GM12878 (cell line): ENCODE measurements around the gene CEBPB. TPM values are rescaled to one million over a fixed set of nuclear protein-coding genes. Genes with fewer than 3 reads are reported as not detected.

ENCODE experiments used
- BACH1 ChIP-seq: fragments of 450-650 bp; IDR thresholded peaks from 2 replicates; pipeline ENCODE4 v1.6.1; 2017; ENCODE audit warnings: mild to moderate bottlenecking, borderline replicate concordance
- CHD4 ChIP-seq: fragments of 200-600 bp; sonication (generic); IDR thresholded peaks from 2 replicates; pipeline ENCODE4 v1.6.1; 2016; ENCODE audit warnings: mild to moderate bottlenecking
- E2F8 ChIP-seq: fragments of 450-650 bp; IDR thresholded peaks from 2 replicates; pipeline ENCODE4 v1.6.1; 2018; ENCODE audit warnings: mild to moderate bottlenecking, low read depth, moderate library complexity; ENCODE audit not compliant: partially characterized antibody
- ELK1 ChIP-seq: IDR thresholded peaks from 2 replicates; pipeline ENCODE4 v1.6.1; 2012; ENCODE audit warnings: low read depth, low read length, improper control_type of control experiment
- GATAD2B ChIP-seq: fragments of 450-650 bp; conservative IDR thresholded peaks from 2 replicates; pipeline ENCODE4 v1.6.1; 2017; ENCODE audit warnings: low read depth, mild to moderate bottlenecking, moderate library complexity
- HDAC2 ChIP-seq: fragments of 200-600 bp; sonication (generic); IDR thresholded peaks from 2 replicates; pipeline ENCODE4 v1.6.1; 2017
- IRF3 ChIP-seq: fragments of 450-650 bp; IDR thresholded peaks from 2 replicates; pipeline ENCODE4 v1.6.1; 2014; ENCODE audit warnings: mild to moderate bottlenecking
- MLLT1 ChIP-seq: fragments of 450-650 bp; IDR thresholded peaks from 2 replicates; pipeline ENCODE4 v1.6.1; 2016; ENCODE audit warnings: mild to moderate bottlenecking
- NKRF ChIP-seq: fragments of 450-650 bp; conservative IDR thresholded peaks from 2 replicates; pipeline ENCODE4 v1.6.1; 2017; ENCODE audit warnings: mild to moderate bottlenecking, moderate library complexity
- NR2F1 ChIP-seq: fragments of 450-650 bp; conservative IDR thresholded peaks from 2 replicates; pipeline ENCODE4 v1.6.1; 2017; ENCODE audit warnings: mild to moderate bottlenecking
- PBX3 ChIP-seq: IDR thresholded peaks from 2 replicates; pipeline ENCODE4 v1.6.1; 2011; ENCODE audit warnings: mild to moderate bottlenecking, low read depth, low read length, moderate library complexity; ENCODE audit not compliant: insufficient replicate concordance
- POLR2A ChIP-seq: IDR thresholded peaks from 2 replicates; pipeline ENCODE4 v1.6.1; 2011; ENCODE audit warnings: low read depth, mild to moderate bottlenecking, low read length
- RAD51 ChIP-seq: fragments of 450-650 bp; IDR thresholded peaks from 2 replicates; pipeline ENCODE4 v1.6.1; 2016; ENCODE audit warnings: moderate library complexity, mild to moderate bottlenecking, inconsistent platforms
- RFX5 ChIP-seq: IDR thresholded peaks from 2 replicates; pipeline ENCODE4 v1.6.1; 2011; ENCODE audit warnings: low read depth, low read length, improper control_type of control experiment
- SP1 ChIP-seq: IDR thresholded peaks from one replicate; pipeline ENCODE4 v1.6.1; 2011; ENCODE audit warnings: low read depth, low read length
- SPI1 ChIP-seq: IDR thresholded peaks from 2 replicates; pipeline ENCODE4 v1.6.1; 2011; ENCODE audit warnings: low read depth, mild to moderate bottlenecking, low read length, moderate library complexity, borderline replicate concordance; ENCODE audit not compliant: insufficient read depth
- YY1 ChIP-seq: IDR thresholded peaks from 2 replicates; pipeline ENCODE4 v1.6.1; 2011; ENCODE audit warnings: low read depth, mild to moderate bottlenecking, low read length
- ZNF207 ChIP-seq: fragments of 450-650 bp; IDR thresholded peaks from 2 replicates; pipeline ENCODE4 v1.6.1; 2014; ENCODE audit warnings: antibody characterized with exemption, mild to moderate bottlenecking, borderline replicate concordance
- ZNF24 ChIP-seq: fragments of 450-650 bp; IDR thresholded peaks from 2 replicates; pipeline ENCODE4 v1.6.1; 2017; ENCODE audit warnings: antibody characterized with exemption, mild to moderate bottlenecking
- polyA plus RNA-seq, 11 experiments: library from polyadenylated mRNA; depleted of rRNA in 4 of 11; unstranded in 6 of 11; stranded (reverse) in 5 of 11; fragments of >200 nt; fragmentation: Nextera tagmentation in 4 of 11; fragmentation: Illumina TruSeq in 1 of 11; extraction: Ambion mirVana in 4 of 11; extraction: Trizol in 1 of 11; gene quantifications; 1 replicate in 1 of 11; 2 replicates in 10 of 11; pipeline versions ENCODE4 v1.2.1 to v1.2.3, GENCODE V29; 2011 to 2016; ENCODE audit warnings: inconsistent platforms in 2 of 11, missing spikeins in 2 of 11, low read depth in 1 of 11
- total RNA-seq, 4 experiments: library from RNA; depleted of rRNA in 3 of 4; stranded (reverse); fragments of >200 nt in 3 of 4; fragmentation: Illumina TruSeq in 1 of 4; extraction: Trizol in 1 of 4; gene quantifications; 2 replicates each; pipeline versions ENCODE4 v1.2.1 to v1.2.3, GENCODE V29; 2013 to 2021

The CEBPB gene
- total and polyA plus RNA-seq, 10 of the 15 experiments (the other 5 are each of a cell fraction or from before 2014, with no cell fraction given): 0.18 to 8.8 (median 1.6) TPM

- TF ChIP-seq ELK1: peak; percentile 50; the same call in 1 of the 2 replicates
- no peak for TF ChIP-seq NKRF
- TF ChIP-seq IRF3: no peak
- TF ChIP-seq POLR2A: peak; percentile 80
- no peak for TF ChIP-seq HDAC2
- no peak for TF ChIP-seq BACH1
- TF ChIP-seq CHD4: no peak
- no peak for TF ChIP-seq ZNF207
- peak; percentile 85 for TF ChIP-seq NR2F1
- peak; percentile 85 for TF ChIP-seq MLLT1
- TF ChIP-seq SPI1: peak; percentile 80
- TF ChIP-seq PBX3: peak; percentile 66
- TF ChIP-seq GATAD2B: peak; percentile 24; the same call in 1 of the 2 replicates
- peak; percentile 93 for TF ChIP-seq YY1
- peak; percentile 53; the same call in 1 of the 2 replicates for TF ChIP-seq ZNF24
- no peak for TF ChIP-seq RFX5
- 0 out of 2 replicates have a peak, but pooled peaks have one; percentile 15 for TF ChIP-seq RAD51
- peak; percentile 31 for TF ChIP-seq SP1
- no peak for TF ChIP-seq E2F8
Measured at GRCh38 chr20:50146732-50147662, 43.6 kb upstream of the CEBPB start (continued).
